ENCODE data around the gene UBE3D.

- TF ChIP-seq CTCF (IDR thresholded peaks at IDR 0.05 in 8 of 11, conservative IDR thresholded peaks at IDR 0.05 in 3 of 11) (no peak), POLR2AphosphoS5 (IDR thresholded peaks at IDR 0.05) (no peak), POLR2A (IDR thresholded peaks at IDR 0.05) (no peak)
Observed at GRCh38 chr6:82893889-82894652, 171.6 kb downstream of the UBE3D start.
